ENCODE results near the gene TPCN2.
A peak's percentile ranks its signal among the peaks of the same experiment; 100 is the strongest.

TPCN2 gene

GRCh38 chr11:69155302-69156234 is 106.8 kb downstream of the TPCN2 start, which contains the start of gene SMIM38:
Gene SMIM38, plus strand, starts transcription at chr11:69155935. Its CDS starts 1,912 bp downstream, at chr11:69157847.
- DNase-seq = no peak

DNA sequence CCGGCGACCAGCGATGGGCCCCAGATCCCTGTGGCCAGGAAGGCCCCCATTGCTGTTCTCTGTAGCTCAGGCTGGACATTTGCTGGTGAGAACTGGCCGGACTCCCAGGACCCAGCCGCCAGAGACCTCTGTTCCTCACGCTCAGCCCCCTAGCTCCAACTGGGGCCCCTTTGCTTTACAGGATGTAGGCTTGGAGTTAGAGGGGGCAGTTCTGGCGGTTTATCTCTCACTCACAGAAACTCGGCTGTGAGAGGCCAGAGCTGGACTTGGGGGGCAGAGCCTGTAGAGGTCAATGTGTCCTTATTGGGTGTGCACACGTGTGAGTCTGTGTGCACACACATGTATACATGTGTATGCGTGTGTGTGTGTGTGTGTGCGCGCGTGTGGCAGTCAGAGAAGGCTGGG is 107.5 kb downstream of the TPCN2 start:
- no peak for DNase-seq

DNA sequence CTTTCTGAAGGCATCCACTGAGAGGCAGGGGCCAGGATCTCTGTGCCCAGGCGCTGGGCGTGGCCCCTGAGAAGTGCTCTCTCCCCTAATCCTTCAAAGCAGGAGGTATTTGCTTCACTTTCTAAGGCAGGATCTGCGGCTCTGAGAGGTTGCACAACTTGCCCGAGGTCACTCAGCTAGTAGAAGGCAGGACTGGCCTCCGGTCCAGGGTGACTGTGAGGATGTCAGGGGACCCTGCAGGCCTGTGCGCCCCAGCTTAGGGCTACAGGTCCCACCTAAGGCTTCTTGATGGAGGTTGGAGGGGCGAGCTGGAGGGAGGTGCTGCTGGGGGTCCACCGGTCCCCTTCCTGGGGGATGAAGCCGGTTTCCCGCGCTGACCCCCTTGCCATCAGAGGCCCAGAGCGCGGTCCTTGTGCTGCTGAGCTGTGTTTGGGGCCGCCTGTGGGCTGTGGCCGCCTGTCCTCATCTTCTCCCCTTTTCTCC is 108.0 kb downstream of the TPCN2 start:
- DNase-seq = no peak

- no peak for DNase-seq
These were observed 108.6 kb downstream of the TPCN2 start for GRCh38 chr11:69157156-69157821.

GRCh38 chr11:69157822-69158231 is 109.1 kb downstream of the TPCN2 start:
- no peak for DNase-seq

DNA sequence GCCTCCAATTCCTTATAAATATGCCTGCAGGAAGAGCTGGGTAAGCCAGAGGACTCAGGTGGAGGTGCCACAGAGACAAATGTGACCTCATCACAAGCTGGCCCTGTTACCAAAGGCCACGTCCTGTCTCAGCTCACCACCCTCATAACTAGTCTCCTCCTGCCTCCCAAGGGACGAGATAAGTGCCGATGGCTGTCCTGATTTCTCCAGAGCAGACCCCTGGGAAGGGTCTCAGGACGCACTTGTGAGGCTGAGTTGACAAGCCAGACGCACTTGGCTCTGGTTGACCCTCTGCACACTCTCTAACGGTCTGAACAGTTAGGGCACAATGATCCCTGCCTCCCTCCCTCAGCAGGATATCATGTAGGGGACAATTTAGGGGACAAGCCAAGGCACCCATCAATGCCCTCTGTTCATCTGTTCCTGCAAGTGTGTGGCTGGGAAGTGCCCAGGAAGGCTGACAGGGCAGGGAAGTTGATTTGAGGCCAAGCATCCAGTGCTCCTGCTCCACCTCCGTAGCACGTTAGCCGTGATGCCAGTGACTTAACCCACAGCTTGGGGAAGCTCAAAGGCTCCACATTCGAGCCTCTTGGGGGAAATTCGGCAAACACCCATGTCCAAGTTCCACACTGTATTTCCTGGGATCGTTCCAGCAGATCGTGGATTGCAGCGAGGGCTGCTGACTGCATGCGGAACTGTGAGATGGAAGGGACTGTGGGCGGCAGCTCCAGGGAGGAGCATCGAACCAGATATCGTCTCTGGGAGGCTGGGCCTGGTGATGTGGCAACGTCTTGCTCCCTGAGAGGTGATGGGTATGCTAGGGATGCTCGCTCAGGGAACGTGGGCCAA is 109.8 kb downstream of the TPCN2 start:
- DNase-seq = no peak

GRCh38 chr11:69159150-69159852 is 110.6 kb downstream of the TPCN2 start:
- DNase-seq = no peak

- DNase-seq = no peak
These were observed 111.8 kb downstream of the TPCN2 start for GRCh38 chr11:69160296-69161116.

GRCh38 chr11:69161117-69161407 is 112.3 kb downstream of the TPCN2 start:
- DNase-seq = no peak

- no peak for DNase-seq
These were observed 113.8 kb downstream of the TPCN2 start for GRCh38 chr11:69162505-69162904.

DNA sequence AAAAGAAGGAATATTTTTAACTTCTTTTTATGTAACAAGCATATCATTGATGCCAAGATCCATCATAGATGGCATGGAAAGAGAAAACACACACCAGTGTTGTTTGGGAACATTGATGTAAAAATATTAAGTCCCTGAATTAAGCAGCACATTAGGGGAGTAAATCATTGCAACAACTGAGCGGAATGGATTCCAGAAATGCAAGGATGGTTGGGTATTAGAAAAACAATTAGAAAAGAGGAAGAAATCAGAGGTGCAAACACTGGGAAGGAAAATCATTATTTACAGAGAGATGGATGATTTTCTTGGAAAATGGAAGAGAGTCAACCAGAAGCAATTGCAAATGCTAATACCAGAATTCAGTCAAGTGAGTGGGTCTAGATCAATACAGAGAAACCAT is 115.1 kb downstream of the TPCN2 start:
- no peak for DNase-seq

DNA sequence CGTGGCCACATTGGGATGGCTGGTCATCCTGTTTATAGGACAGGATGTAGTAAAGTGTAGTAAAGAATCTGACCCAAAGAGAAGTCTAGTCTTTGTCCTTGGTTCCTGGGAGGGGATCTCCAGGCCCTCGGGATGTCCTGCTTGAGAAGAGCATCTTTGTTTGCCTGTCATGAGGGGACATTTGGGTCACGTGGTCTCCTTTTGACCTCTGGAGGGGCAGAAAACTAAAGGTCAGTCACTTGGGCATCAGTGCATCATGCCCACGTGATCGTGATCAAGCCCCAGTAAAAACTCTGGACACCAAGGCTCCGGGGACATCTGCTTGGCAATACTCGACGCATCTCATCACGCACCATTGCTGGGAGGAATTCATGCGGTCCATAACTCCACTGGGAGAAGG is 116.1 kb downstream of the TPCN2 start:
- DNase-seq = no peak

- DNase-seq = no peak
These were observed 117.0 kb downstream of the TPCN2 start for GRCh38 chr11:69165775-69166174.

DNA sequence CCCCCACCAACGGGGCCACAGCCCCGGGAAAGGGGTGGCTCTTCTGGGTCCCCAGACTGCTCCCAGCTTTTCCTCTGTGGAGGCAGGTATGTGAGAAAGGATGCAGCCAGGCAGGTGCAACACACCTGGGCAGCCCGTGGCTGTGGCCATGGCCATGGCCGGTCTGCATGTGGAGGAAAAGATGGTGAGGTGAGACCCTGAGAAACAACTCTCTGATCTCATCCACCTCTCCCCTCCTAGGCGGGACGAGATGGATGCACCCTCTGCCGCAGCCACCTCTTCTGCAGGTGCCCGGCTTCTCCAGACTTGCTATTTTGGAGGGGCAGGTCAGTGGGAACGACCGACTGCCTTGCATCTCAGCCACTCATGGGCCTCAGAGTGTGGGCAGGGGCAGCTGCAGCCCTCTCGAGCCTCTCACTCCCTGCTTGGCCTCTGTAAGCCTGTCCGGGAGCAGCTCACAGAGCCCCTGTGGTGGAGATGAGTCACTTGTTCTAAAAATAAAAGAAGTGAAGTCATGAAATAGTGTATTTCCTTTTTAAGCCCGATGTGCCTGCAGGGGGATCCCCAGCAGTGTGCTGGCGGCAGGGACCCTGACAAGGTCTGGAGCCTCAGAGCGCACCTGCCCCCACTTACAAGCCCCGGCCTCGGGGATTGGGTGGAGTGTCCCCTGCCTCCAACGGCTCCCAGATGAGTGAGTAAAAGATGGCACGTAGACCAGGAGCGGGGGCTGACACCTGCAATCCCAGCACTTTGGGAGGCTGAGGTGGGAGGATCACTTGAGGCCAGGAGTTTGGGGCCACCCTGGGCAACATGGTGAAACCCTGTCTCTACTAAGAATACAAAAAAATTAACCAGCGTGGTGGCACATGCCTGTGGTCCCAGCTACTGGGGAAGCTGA is 117.7 kb downstream of the TPCN2 start:
- DNase-seq = peak; percentile 73

DNA sequence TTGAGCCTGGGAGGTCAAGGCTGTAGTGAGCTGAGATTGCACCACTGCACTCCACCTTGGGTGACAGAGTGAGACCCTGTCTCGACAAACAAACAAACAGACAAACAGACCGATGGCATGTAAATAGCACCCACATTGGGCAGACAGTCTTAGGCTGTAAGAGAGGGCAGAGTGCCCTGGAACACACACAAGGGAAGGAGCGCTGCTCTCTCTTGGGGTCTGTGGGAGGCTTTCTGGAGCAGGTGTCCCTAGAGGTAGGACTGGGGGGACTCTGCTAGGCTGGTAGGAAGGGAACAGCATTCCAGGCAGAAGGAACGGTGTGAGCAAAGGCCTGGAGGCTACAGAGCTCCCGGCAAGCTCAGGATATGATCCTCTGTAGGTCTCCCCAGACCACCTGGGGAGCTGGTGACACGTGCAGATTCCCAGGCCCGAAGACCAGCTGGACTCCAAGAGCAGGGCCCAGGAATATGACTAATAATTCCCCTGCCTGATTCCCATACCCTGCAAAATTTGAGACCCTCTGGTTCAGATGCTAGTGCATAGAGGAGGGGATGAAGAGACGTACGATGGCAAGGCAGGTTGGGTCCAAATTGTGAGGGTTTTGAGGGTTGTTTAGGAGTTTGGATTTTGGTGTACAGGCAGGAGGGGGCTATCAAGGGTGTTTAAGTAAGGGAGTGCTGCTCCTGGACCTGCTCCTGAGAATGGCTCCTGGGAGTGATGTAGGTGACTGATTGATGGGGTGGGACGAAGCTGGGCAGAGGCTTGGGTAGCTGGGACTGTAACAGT is 118.6 kb downstream of the TPCN2 start:
- DNase-seq = no peak

- DNase-seq = no peak
These were observed 119.4 kb downstream of the TPCN2 start for GRCh38 chr11:69167916-69168691.

GRCh38 chr11:69169479-69169878 is 120.7 kb downstream of the TPCN2 start:
- no peak for DNase-seq

- no peak for DNase-seq
These were observed 122.0 kb downstream of the TPCN2 start for GRCh38 chr11:69170704-69171103.

Data from stimulated activated CD8-positive, alpha-beta memory T cell treated with anti-CD3 and anti-CD28 coated beads, Interleukin-4, amount 100 ng/mL, for 48 hours (primary cell).